T-helper 2 cell treated with Interferon-gamma antibody and Interleukin-4, amounts not matched to agents 100 ng/mL and 5 ng/mL, for 36 hours (primary cell): Measurements from ENCODE around the gene REX1BD. TPM values are rescaled to one million over a fixed set of nuclear protein-coding genes. Genes with fewer than 3 reads are reported as not detected.
"Not testable (repeated sequence)": the region's sequence is repeated elsewhere in the genome, so short reads cannot be mapped to it uniquely, and the experiment has no call there.

ENCODE experiments used
- intact Hi-C: fragments of 100-400 bp; cut with micrococcal nuclease; formaldehyde crosslinking; loops from one replicate; pipeline ENCODE4 v1.15.1; 2023
- total RNA-seq: library from RNA; stranded (reverse); gene quantifications from 2 replicates; pipeline ENCODE4 v1.2.3, GENCODE V29; 2022

REX1BD gene
- total RNA-seq, 1 donor from 2014 or later = 93.8 TPM

DNA sequence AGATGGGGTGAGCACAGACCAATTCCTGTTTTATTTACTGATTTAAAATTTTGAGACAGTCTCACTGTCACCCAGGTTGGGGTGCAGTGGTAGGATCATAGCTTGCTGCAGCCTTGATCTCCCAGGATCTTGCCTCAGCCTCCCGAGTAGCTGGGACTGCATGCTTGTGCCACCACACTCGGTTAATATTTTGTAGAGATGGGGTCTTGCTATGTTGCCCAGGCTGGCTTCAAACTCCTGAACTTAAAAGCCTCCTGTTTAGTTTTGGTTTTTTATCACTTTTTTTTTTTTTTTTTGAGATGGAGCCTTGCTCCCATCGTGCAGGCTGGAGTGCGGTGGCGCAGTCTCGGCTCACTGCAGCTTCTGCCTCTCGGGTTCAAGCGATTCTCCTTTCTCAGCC, 12.2 kb upstream of the REX1BD start:
- intact Hi-C loops = no loop called here

DNA sequence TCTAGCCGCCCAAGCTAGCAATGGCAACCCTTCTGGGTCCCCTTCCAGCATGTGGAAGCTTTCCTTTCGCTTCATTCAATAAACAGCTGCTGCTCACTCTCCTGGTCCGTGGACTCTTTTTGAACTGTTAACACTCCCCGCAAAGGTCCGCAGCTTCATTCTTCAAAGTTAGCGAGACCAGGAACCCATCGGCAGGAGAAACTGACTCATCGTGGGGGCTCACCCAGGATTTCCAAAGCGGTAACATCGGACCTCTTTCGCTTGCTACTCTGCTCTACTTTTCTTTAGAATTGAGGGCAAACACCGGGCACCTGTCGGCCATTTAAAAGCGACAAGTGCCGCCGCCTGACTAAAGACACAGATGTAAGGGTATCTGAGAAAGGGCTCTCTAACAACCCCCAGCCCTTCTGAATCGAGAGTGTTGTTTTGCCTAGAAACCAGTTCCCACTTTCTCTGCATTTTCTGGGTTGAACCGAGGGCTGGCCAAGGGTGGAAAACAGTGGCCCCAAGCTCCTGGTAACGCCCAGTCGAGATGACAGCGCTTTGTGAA, 11.2 kb upstream of the REX1BD start:
- intact Hi-C loops = no loop called here

DNA sequence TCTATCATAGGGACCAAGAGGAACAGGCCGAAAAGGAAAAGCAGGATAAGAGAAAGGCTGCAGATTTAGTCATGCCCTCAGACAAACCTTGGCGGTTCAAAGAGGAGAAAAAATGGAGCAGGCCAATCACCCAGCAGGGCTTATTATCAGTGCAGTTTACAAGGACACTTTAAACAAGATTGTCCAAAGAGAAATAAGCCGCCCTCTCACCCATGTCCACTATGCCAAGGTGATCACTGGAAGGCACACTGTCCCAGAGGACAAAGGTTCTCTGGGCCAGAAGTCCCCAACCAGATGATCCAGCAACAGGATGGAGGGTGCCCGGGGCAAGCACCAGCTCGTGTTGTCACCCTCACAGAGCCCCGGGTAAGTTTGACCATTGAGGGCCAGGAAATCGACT, 8.3 kb upstream of the REX1BD start:
- intact Hi-C loops = no loop called here

DNA sequence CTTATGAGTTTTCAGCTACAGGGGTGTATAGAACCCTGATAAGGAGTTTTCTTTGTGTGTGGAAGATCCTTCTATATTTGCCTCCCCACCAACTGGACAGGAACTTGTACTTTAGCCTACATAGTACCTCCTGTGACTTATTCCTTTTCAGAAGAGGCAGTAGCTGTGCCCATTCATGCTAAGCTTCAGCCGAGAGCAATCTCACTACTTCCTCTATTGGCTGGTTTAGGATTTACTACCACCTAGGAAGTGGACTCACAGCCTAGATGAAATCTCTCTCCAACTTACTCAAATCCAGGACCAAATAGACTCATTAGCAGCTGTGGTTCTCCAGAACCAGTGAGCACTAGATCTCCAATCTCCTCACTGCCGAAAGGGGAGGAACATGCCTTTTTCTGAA, 2.3 kb upstream of the REX1BD start:
- intact Hi-C loops = loop anchor here (5.0 kb wide), 1 partner anchor 119 kb away; no protein-coding TSS in a partner anchor

DNA sequence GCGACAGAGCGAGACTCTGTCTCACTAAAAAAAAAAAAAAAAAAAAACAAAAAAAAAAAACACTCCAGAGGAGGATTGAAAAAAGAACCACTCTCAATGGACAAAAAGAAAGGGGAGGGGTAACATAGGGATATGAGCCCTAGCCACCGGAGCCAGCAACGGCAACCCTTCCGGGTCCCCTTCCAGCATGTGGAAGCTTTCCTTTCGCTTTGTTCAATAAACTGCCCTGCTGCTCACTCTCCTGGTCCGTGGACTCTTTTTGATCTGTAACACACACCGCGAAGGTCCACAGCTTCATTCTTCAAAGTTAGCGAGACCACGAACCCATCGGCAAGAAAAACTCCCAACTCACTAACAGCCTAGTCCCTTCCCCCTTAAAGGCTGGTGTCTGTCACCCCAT, 1.0 kb upstream of the REX1BD start:
- intact Hi-C loops = loop anchor here (5.0 kb wide), 1 partner anchor 120 kb away; no protein-coding TSS in a partner anchor

DNA sequence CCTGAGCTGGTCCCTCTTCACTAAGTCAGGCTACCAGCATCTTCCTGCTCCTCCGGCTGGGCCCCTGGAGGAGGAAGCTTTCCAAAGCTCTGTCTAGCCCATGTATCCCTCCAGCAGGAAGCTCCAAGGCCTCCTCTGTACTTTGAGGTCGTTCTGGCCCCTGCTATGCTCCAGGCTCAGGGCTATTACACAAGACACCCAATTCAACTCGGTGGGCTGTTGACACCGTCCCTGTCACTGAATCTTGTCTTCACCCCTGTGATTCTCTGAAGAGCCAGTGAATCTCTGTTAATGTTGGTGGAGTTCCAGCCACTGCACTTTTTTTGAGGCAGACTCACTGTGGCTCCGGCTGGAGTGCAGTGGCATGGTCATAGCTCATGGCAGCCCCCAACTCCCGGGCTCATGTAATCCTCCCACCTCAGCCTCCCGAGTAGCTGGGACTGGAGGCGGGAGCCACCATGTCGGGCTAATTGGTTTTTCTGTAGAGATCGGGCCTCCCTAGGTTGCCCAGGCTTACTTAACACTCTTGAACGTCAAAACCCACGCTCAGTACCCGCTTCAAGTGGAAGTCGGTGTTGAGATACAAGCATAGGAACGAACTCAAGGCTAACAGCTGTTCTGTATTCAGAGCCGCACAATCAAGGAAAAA, 512 bp upstream of the REX1BD start:
- intact Hi-C loops = loop anchor here (1.0 to 5.0 kb wide), 3 partner anchors 17 to 121 kb away; partner anchors contain the start of genes KLHL26 and UBA52

DNA sequence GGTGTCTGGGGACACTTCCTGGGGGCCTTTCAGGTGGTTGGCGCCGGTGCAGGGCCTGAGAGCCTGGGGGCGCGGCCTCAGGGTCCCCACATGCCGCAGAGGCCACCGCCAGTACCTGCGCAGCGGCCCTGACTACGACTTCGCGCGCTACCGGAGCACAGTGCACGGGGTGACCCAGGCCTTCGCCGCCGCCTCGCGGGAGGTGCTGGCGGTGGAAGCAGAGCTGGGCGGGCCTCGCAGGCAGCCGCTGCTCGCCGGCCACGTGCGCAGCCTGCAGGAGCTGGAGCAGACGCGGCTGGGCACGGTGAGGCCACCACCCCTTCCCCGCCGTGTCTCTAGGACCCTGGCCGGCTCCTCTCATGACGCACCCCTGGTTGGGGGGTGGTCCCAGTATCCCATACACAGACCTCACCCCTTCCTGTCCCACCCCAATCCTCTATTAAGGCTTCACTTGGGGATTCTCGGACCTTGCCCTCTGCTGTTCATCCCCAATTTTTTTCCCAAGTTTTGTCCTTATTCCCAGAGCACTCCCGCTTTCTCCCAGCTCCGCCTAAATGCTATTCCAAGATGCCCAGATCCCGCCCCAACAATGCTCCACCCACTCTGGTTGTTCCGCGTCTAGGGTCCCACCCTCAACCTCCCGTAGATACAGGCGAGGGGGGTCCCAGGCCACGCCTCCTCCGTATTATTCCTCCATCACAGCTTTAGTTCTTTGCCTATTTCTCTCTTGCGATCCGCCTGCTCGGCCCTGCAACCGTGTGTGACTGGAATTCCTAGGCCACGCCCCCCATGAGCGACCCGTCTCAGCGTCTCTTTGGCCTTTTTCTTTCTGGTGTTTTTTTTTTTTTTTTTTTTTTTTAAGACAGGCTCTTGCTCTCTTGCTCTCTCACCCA, 1.0 kb downstream of the REX1BD start:
- intact Hi-C loops = loop anchor here (1.0 to 5.0 kb wide), 4 partner anchors 46 to 122 kb away; partner anchors contain the start of genes ELL, FKBP8 and KLHL26

DNA sequence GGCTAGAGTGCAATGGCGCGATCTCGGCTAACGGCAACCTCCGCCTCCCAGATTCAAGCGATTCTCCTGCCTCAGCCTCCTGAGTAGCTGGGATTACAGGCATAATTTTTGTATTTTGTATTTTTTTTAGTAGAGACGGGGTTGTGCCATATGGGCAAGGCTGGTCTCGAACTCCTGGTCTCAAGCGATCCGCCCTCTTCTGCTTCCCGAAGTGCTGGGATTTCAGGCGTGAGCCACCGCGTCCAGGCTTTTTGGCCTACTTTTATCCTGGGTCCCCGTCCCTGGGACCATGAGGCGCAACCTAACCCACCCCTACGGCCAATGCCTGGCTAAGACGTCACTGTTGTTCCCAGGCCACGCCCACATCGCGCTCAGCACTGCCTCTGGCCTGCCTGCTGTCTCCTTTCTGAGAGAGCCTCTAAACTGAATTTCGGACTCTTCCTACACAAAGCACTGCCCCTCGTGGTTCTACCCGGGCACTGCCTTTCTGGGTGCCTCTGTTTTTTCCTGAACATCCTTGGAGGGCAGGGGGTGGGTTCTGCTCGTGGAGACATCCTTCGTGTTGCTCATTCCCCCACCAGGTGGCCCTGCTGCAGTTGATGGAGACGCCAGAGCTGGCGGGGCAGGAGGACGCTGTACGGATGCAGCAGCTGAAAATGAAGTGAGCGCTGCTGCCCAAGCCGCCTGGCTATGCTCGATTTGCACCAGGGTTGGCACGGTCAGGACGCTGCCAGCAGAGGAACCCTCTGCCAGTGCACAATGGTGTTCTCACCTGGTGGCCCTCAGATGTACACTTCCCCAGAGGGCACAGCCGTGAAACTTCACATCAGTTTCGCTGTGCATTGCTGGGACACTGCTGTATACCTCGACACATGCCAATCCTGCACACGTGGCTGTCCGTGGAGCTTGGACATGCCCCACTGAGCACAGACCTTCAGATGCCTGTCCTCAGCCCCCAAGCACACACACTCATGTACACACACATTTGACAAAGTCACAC, 2.0 kb downstream of the REX1BD start:
- intact Hi-C loops = no loop called here

DNA sequence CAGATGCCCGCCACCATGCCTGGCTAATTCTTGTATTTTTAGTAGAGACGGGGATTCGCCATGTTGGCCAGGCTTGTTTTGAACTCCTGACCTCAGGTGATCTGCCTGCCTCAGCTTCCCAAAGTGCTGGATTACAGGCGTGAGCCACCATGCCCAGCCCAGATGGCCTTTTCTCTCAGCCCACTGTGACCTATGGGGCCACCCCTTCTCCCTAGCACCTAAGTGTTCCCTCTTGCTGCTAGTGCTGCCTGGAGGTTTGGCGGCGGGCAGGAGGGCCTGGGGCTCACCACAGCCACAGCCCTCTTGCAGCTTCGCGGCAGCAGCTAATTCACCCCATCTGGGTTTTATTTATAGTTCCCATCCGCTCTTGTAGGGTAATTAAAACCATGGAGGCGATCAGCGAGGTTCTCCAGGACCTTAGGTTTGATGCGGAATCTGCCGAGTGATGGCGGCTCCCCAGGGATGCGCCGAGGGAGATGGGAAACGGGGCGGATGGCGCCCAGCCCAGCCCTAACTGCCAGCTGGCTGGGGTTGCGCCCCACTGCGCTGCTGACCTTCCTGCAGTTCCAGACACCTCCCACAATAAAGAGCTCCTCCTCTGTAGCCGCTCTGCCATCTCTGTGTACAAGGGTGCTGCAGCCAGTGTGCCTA, 3.3 kb downstream of the REX1BD start:
- intact Hi-C loops = no loop called here

DNA sequence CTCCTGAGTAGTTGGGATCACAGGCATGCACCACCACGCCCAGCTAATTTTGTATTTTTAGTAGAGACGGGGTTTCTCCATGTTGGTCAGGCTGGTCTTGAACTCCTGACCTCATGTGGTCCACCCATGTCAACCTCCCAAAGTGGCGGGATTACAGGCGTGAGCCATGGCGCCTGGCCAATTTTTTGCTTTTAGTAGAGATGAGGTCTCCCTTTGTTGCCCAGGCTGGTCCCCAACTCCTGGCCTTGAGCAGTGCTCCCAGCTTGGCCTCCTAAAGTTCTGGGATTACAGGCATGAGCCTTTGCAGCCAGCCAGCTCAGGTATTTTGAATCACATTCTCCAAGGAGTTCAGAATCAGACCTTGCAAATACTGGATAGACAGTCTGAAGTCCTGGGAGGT, 4.1 kb downstream of the REX1BD start:
- intact Hi-C loops = not testable (repeated sequence)

DNA sequence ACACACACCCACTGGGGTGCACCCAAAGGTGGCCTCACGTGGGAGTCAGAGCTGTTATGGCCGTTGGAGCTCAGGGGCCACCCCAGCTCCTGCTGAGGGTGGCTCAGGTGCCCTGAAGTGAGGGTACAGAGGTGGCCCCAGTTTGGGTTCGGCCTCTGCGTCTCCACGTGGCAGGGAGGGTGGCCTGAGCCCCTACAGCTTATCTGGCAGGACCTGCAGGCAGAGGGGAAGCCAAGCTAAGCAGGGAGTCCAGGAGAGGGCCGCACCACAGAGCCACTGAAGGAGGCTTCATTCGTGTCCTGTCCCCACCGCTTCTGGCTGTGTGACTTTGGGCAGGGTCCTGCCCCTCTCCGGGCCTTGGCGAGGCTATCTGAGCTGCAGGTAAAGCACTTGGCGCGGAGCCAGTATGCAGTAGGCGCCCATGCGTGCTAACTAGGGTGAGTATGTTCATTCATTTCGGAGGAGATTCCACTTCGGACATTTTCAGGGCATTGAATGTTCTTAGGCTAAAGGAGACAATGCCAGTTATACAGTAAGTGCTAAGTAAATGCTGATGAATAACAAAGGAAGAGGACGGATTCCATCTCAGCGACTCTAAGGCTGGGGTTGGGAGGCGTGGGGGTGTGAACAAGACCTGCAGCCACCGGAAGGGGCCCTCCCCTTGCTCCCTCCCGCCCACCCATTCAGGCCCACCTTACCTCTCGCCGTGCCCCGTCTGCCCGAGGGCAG, 4.9 kb downstream of the REX1BD start:
- intact Hi-C loops = loop anchor here (1.0 kb wide), 1 partner anchor 254 kb away; no protein-coding TSS in a partner anchor

DNA sequence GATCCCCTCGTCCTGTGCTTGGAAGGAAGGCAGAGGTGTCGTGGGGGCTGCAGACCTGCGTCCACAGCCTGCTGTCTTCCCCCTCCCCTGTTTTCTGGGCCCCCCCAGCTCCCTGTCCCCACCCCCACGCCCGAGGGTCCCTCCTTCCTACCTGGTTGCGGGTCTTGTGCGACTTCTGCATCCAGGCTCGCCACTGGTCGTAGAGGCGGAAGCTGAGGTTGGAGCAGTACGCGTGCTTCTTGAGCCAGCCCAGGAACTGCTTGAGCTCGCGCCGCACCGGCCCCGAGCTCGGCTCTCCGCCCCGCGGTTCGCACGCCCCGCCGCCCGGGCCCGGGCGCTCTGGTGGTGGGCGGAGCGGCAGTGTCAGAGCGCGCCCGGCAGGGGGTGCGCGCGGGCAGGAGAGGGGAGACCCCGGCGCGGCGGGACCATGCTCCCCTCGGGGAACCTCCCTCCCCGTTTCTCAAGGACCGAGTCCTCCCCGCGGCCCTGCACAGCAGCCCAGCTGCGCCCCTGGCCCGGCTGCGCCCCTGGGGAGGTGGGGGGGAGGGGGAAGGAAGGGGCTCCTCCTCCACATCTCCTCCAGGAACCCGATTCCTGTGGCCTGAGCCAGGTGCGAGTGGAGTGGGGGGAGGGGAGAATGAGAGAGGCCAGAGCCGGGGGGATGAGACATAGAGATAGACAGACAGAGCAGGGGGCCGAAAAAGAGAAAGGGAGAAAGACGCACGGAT, 5.7 kb downstream of the REX1BD start:
- intact Hi-C loops = loop anchor here (1.0 kb wide), 1 partner anchor 253 kb away; no protein-coding TSS in a partner anchor

DNA sequence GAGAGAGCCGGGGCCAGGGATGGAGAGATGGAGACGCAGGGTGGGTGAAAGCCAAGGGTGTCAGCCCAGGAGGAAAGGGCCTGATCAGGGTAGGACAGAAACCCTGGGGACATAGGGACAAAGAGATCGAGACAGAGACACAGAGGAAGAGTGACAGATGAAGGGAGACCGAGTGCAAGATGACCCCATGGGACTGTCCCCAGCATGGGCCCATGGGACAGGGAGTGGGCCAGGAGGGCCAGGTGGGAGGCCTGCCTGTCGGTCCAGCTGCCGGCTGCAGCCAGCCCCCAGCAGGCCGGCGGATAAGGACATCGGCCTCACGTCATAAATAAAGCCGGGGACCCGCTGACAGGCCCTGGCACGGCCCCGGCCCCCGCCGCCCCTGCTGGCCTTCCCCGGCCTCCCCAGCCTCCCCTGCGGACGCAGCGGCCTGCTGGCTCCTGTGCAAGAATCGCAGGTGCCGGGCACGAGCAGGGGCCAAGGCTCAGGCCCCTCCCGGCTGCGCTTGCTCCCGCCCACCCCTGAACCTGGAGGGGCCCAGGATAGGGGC, 6.3 kb downstream of the REX1BD start:
- intact Hi-C loops = loop anchor here (1.0 kb wide), 1 partner anchor 252 kb away; no protein-coding TSS in a partner anchor

DNA sequence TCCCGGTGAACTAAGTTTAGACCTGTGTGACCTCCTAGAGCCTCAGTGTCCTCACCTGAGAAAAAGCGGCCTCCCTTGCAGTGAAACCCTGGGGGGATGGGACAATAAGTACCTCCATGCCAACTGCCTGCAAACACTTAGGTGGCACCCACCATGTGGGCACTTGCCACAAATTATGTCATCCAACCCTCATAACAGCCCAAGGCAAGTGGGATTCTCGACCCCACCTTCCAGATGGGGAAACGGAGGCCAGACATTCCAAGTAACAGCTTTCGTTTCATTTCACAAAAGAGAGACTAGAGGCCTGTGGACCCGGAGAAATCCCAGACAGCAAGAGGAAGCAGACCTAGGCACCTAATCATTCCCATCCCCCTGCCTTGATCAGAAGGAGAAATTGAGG, 6.9 kb downstream of the REX1BD start:
- intact Hi-C loops = no loop called here

DNA sequence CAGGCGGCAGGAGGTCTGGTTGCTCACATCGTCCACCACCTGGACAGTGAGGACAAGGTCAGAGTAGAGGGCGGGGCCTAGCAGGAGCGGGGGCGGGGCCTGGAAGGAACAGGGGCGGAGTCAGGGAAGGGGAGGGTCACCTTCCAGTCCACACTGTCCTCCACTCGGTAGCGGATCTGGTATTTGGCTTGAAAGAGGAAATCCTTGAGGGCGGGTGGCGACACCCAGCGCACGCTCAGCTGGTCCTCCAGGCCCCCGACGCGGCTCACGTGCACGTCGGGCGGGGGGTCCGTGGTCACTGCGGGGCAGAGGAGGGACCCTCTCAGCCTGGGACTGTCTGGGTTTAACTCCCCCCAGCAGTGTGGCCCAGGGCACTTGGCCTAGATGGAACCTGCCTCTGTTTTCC, 8.2 kb downstream of the REX1BD start:
- intact Hi-C loops = no loop called here

DNA sequence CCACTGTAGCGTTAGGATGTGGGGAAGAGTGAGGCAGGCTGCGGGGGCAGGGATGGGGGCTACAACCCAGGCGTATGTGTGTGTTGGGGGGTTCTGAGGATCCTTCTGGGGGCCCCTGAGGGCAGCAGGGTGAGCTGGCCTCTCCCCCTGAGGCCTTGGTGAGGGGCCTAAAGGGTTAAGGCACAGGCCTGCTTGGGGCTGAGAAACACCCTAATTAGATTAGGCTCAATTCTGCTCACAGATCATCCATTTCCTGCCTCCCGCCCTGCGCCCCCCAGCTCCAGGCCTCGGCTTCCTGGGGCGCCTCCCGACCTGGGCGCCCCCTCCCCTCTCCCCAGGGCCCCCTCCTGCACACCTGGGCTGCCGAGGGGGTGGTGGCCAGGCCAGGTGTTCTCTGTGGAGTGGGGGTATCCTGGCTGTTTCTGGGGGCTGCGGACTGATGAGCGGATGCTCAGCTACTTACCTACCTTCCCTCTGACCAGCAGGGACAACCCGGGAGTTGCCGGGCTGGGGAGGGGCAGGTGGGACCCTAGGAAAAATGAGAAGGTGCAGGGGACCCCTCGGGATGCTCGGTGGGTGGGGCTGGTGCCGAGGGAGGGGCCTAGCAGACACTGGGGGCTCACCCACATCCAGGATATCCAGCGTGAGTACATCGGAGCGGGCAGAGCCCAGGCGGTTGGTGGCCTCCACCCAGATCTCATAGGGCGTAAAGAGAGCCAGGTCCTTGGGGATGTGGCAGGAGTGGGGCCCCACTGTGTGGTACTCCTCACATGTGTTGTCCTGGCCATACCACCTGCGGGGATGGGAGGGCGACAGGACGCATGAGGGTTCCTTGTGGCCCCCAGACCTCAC, 9.4 kb downstream of the REX1BD start:
- intact Hi-C loops = no loop called here

DNA sequence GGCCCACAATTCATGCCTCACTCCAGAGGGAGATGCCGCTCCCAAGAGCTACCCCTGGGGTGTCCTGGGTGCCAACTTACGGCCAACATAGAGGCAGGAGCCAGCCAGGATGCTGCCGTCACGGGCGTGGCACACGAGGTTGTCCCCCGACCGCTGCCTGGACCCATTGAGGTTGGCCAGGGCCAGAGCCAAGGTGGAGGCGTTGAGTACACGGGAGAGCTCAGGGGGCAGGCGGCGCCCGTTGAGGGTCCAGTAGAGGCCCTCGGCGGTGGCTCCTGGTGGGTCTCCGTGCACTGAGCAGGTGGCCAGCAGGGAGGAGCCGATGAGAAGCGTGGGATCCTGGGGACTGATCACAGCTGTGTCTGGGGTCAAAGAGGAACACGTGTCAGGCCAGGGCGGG, 10.9 kb downstream of the REX1BD start:
- intact Hi-C loops = no loop called here
